Measurements from ENCODE around the gene HPGD.

HPGD gene

GRCh38 chr4:174483792-174484191 is 38.5 kb downstream of the HPGD start:
- H3K4me1 ChIP-seq (ENCODE audit: insufficient read depth, low read length, severe bottlenecking), result no peaks in the 10 kb centered on the region
- no peak overlapping the region for H3K9ac ChIP-seq (ENCODE audit: low read length)
- H3K9me3 ChIP-seq (ENCODE audit: low read length), result no peaks in the 10 kb centered on the region
- no peak for TF ChIP-seq CTCF (IDR thresholded peaks at IDR 0.05; ENCODE audit: low read length)
- TF ChIP-seq EZH2 (IDR thresholded peaks at IDR 0.05; ENCODE audit: borderline replicate concordance, low read length), result no peak
- no peaks in the 10 kb centered on the region for H4K20me1 ChIP-seq (ENCODE audit: insufficient read depth, low read length)
- H3K36me3 ChIP-seq (ENCODE audit: insufficient read depth, low read length), result no peaks in the 10 kb centered on the region
- H3K4me2 ChIP-seq (ENCODE audit: low read length), result no peak overlapping the region
- no peaks in the 10 kb centered on the region for H3F3A ChIP-seq (ENCODE audit: insufficient read depth, low read length)
- no peak overlapping the region for H2AFZ ChIP-seq (ENCODE audit: low read length)
- no peak overlapping the region for H3K27ac ChIP-seq (ENCODE audit: low read depth, low read length, poor library complexity, severe bottlenecking)
- H3K79me2 ChIP-seq (ENCODE audit: insufficient read depth, low read length), result no peaks in the 10 kb centered on the region
- H3K4me3 ChIP-seq (ENCODE audit: low read depth, low read length, poor library complexity, severe bottlenecking), result no peak overlapping the region
- no peaks in the 10 kb centered on the region for H3K9me2 ChIP-seq (ENCODE audit: low read depth, low read length)
- no peaks in the 10 kb centered on the region for H3K27me3 ChIP-seq (ENCODE audit: insufficient read depth, low read length)

GRCh38 chr4:174479140-174479539 is 43.1 kb downstream of the HPGD start:
- H3F3A ChIP-seq (ENCODE audit: insufficient read depth, low read length), result no peaks in the 10 kb centered on the region
- H2AFZ ChIP-seq (ENCODE audit: low read length), result no peak overlapping the region
- H3K4me3 ChIP-seq (ENCODE audit: low read depth, low read length, poor library complexity, severe bottlenecking), result no peak overlapping the region
- TF ChIP-seq EZH2 (IDR thresholded peaks at IDR 0.05; ENCODE audit: borderline replicate concordance, low read length), result no peak
- no peak for TF ChIP-seq CTCF (IDR thresholded peaks at IDR 0.05; ENCODE audit: low read length)
- H3K9ac ChIP-seq (ENCODE audit: low read length), result no peak overlapping the region
- no peaks in the 10 kb centered on the region for H3K9me2 ChIP-seq (ENCODE audit: low read depth, low read length)
- no peak overlapping the region for H3K4me2 ChIP-seq (ENCODE audit: low read length)
- no peaks in the 10 kb centered on the region for H4K20me1 ChIP-seq (ENCODE audit: insufficient read depth, low read length)
- no peak overlapping the region for H3K27ac ChIP-seq (ENCODE audit: low read depth, low read length, poor library complexity, severe bottlenecking)
- no peaks in the 10 kb centered on the region for H3K4me1 ChIP-seq (ENCODE audit: insufficient read depth, low read length, severe bottlenecking)
- no peaks in the 10 kb centered on the region for H3K36me3 ChIP-seq (ENCODE audit: insufficient read depth, low read length)
- H3K79me2 ChIP-seq (ENCODE audit: insufficient read depth, low read length), result no peaks in the 10 kb centered on the region
- H3K9me3 ChIP-seq (ENCODE audit: low read length), result no peaks in the 10 kb centered on the region
- no peaks in the 10 kb centered on the region for H3K27me3 ChIP-seq (ENCODE audit: insufficient read depth, low read length)

- no peak for TF ChIP-seq EZH2 (IDR thresholded peaks at IDR 0.05; ENCODE audit: borderline replicate concordance, low read length)
- no peak for TF ChIP-seq CTCF (IDR thresholded peaks at IDR 0.05; ENCODE audit: low read length)
- Histone ChIP-seq H3K27me3 (ENCODE audit: insufficient read depth, low read length) (no peaks in the 10 kb centered on the region), H3K4me1 (ENCODE audit: insufficient read depth, low read length, severe bottlenecking) (no peaks in the 10 kb centered on the region), H2AFZ (ENCODE audit: low read length) (no peak overlapping the region), H3K9me2 (ENCODE audit: low read depth, low read length) (no peaks in the 10 kb centered on the region), H3F3A (ENCODE audit: insufficient read depth, low read length) (no peaks in the 10 kb centered on the region), H3K4me3 (ENCODE audit: low read depth, low read length, poor library complexity, severe bottlenecking) (no peak overlapping the region), H3K4me2 (ENCODE audit: low read length) (no peak overlapping the region), H3K36me3 (ENCODE audit: insufficient read depth, low read length) (no peaks in the 10 kb centered on the region), H4K20me1 (ENCODE audit: insufficient read depth, low read length) (no peaks in the 10 kb centered on the region), H3K27ac (ENCODE audit: low read depth, low read length, poor library complexity, severe bottlenecking) (no peak overlapping the region), H3K9me3 (ENCODE audit: low read length) (no peaks in the 10 kb centered on the region), H3K9ac (ENCODE audit: low read length) (no peak overlapping the region), H3K79me2 (ENCODE audit: insufficient read depth, low read length) (no peaks in the 10 kb centered on the region)
These were observed 46.8 kb downstream of the HPGD start for GRCh38 chr4:174475528-174475927.
